Measurements from ENCODE around the gene ANK3. TPM values are rescaled to one million over a fixed set of nuclear protein-coding genes. Genes with fewer than 3 reads are reported as not detected.

ANK3 gene
- polyA plus RNA-seq, 1 donor from 2014 or later = 114 TPM

DNA sequence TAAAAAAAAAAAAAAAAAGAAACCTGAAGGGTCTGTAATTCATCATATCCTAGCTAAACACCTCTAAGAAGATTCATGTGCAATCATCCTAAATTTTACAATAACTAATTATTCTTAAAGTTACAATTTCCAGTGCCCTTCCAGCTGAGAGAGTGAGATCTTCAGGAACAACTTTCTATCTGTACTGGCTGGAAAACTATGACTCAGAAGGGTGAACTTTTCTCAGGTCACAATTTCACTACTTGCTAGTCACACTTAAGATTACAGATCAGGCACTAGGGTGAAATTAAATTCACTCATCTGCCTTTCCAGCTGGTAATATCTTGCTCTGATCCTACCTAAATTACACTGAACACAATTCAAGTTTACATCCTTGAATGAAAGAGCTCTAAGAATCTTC lies 158.8 kb downstream of the ANK3 start:
- Histone ChIP-seq H3K36me3 (ENCODE audit: insufficient read depth, low read length) (no peaks in the 10 kb centered on the region), H3K9ac (ENCODE audit: low read length) (no peak overlapping the region), H3K4me3 (ENCODE audit: low read length) (no peak overlapping the region), H2AFZ (ENCODE audit: low read depth, low read length) (no peak overlapping the region), H3K9me3 (ENCODE audit: low read length) (no peaks in the 10 kb centered on the region), H3K27me3 (ENCODE audit: insufficient read depth, low read depth, low read length) (no peaks in the 10 kb centered on the region), H3K9me2 (ENCODE audit: insufficient read depth, low read length) (no peaks in the 10 kb centered on the region), H3K27ac (ENCODE audit: low read length) (no peak overlapping the region), H3F3A (ENCODE audit: insufficient read depth, low read length, poor library complexity, severe bottlenecking) (no peaks in the 10 kb centered on the region), H3K4me2 (ENCODE audit: low read length) (no peak overlapping the region), H3K79me2 (replicated peaks; ENCODE audit: insufficient read depth, low read length) (peaks cover 3% of the 10 kb centered on the region), H4K20me1 (ENCODE audit: insufficient read depth) (no peaks in the 10 kb centered on the region)
- TF ChIP-seq POLR2AphosphoS5 (IDR thresholded peaks at IDR 0.05) (no peak), EZH2 (IDR thresholded peaks at IDR 0.05; ENCODE audit: borderline replicate concordance, insufficient read depth, low read length, poor library complexity, severe bottlenecking) (no peak), MXI1 (conservative IDR thresholded peaks at IDR 0.05; ENCODE audit: poor library complexity, severe bottlenecking) (no peak), RAD21 (conservative IDR thresholded peaks at IDR 0.05) (no peak), EP300 (conservative IDR thresholded peaks at IDR 0.05; ENCODE audit: poor library complexity, severe bottlenecking) (no peak), SMC3 (conservative IDR thresholded peaks at IDR 0.05; ENCODE audit: poor library complexity) (no peak), TAF1 (IDR thresholded peaks at IDR 0.05; ENCODE audit: low read depth) (no peak)
- TF ChIP-seq, protein P1, sequence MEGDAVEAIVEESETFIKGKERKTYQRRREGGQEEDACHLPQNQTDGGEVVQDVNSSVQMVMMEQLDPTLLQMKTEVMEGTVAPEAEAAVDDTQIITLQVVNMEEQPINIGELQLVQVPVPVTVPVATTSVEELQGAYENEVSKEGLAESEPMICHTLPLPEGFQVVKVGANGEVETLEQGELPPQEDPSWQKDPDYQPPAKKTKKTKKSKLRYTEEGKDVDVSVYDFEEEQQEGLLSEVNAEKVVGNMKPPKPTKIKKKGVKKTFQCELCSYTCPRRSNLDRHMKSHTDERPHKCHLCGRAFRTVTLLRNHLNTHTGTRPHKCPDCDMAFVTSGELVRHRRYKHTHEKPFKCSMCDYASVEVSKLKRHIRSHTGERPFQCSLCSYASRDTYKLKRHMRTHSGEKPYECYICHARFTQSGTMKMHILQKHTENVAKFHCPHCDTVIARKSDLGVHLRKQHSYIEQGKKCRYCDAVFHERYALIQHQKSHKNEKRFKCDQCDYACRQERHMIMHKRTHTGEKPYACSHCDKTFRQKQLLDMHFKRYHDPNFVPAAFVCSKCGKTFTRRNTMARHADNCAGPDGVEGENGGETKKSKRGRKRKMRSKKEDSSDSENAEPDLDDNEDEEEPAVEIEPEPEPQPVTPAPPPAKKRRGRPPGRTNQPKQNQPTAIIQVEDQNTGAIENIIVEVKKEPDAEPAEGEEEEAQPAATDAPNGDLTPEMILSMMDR (IDR thresholded peaks at IDR 0.05; ENCODE audit: poor library complexity, severe bottlenecking) = no peak
- TF ChIP-seq, protein P2, sequence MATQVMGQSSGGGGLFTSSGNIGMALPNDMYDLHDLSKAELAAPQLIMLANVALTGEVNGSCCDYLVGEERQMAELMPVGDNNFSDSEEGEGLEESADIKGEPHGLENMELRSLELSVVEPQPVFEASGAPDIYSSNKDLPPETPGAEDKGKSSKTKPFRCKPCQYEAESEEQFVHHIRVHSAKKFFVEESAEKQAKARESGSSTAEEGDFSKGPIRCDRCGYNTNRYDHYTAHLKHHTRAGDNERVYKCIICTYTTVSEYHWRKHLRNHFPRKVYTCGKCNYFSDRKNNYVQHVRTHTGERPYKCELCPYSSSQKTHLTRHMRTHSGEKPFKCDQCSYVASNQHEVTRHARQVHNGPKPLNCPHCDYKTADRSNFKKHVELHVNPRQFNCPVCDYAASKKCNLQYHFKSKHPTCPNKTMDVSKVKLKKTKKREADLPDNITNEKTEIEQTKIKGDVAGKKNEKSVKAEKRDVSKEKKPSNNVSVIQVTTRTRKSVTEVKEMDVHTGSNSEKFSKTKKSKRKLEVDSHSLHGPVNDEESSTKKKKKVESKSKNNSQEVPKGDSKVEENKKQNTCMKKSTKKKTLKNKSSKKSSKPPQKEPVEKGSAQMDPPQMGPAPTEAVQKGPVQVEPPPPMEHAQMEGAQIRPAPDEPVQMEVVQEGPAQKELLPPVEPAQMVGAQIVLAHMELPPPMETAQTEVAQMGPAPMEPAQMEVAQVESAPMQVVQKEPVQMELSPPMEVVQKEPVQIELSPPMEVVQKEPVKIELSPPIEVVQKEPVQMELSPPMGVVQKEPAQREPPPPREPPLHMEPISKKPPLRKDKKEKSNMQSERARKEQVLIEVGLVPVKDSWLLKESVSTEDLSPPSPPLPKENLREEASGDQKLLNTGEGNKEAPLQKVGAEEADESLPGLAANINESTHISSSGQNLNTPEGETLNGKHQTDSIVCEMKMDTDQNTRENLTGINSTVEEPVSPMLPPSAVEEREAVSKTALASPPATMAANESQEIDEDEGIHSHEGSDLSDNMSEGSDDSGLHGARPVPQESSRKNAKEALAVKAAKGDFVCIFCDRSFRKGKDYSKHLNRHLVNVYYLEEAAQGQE (IDR thresholded peaks at IDR 0.05; ENCODE audit: borderline replicate concordance) = no peak

DNA sequence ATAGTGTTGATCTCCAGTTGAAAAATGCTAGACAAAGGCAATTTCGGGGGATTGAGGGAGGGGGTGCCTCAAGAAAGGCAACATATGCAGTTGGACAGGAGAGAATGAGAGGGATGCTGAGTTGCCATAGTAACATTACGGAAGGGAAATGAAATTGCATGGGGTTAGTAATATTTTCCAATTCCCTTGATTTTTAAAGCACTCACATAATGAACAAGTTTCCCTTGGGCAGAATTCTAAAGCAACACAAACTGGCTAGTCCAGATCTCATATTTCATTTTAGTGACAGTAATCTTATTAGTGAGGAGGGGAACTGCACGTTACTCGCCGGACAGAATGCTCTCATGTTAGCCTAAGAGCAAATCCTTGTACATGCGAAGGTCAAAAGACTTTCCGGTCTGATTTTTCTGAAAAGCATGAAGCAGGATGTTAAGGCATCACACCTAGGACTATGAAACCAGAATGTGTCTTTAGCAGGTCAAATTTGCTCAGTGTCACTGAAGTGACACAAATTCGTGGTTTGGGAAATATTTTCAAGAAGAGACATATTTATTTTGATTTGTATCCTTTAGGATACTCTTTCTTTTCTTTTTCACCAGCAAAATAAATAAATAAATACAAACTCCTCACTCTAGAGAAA lies 165.5 kb downstream of the ANK3 start:
- H3K9me2 ChIP-seq (ENCODE audit: insufficient read depth, low read length) = no peaks in the 10 kb centered on the region
- no peaks in the 10 kb centered on the region for H3K36me3 ChIP-seq (ENCODE audit: insufficient read depth, low read length)
- TF ChIP-seq, protein P2 (IDR thresholded peaks at IDR 0.05; ENCODE audit: borderline replicate concordance) = no peak
- TF ChIP-seq SMC3 (conservative IDR thresholded peaks at IDR 0.05; ENCODE audit: poor library complexity) (no peak), TAF1 (IDR thresholded peaks at IDR 0.05; ENCODE audit: low read depth) (no peak), MXI1 (conservative IDR thresholded peaks at IDR 0.05; ENCODE audit: poor library complexity, severe bottlenecking) (no peak), EZH2 (IDR thresholded peaks at IDR 0.05; ENCODE audit: borderline replicate concordance, insufficient read depth, low read length, poor library complexity, severe bottlenecking) (no peak), EP300 (conservative IDR thresholded peaks at IDR 0.05; ENCODE audit: poor library complexity, severe bottlenecking) (no peak), RAD21 (conservative IDR thresholded peaks at IDR 0.05) (no peak), POLR2AphosphoS5 (IDR thresholded peaks at IDR 0.05) (no peak)
- TF ChIP-seq, protein P1 (IDR thresholded peaks at IDR 0.05; ENCODE audit: poor library complexity, severe bottlenecking) = no peak
- no peak overlapping the region for H3K4me2 ChIP-seq (ENCODE audit: low read length)
- H3F3A ChIP-seq (ENCODE audit: insufficient read depth, low read length, poor library complexity, severe bottlenecking) = no peaks in the 10 kb centered on the region
- H3K27ac ChIP-seq (ENCODE audit: low read length) = peak overlapping the region; percentile 58
- H4K20me1 ChIP-seq (ENCODE audit: insufficient read depth) = no peaks in the 10 kb centered on the region
- no peaks in the 10 kb centered on the region for H3K9me3 ChIP-seq (ENCODE audit: low read length)
- no peaks in the 10 kb centered on the region for H3K79me2 ChIP-seq (replicated peaks; ENCODE audit: insufficient read depth, low read length)
- H3K27me3 ChIP-seq (ENCODE audit: insufficient read depth, low read depth, low read length) = no peaks in the 10 kb centered on the region
- no peak overlapping the region for H2AFZ ChIP-seq (ENCODE audit: low read depth, low read length)
- H3K4me3 ChIP-seq (ENCODE audit: low read length) = peak overlapping the region; percentile 38
- H3K9ac ChIP-seq (ENCODE audit: low read length) = peak overlapping the region; percentile 6
